ENCODE data around the gene ZNF236. TPM values are rescaled to one million over a fixed set of nuclear protein-coding genes. Genes with fewer than 3 reads are reported as not detected.

ZNF236 gene
- total RNA-seq, 2 experiments from 2014 or later: 13.7 to 25.7 TPM

DNA sequence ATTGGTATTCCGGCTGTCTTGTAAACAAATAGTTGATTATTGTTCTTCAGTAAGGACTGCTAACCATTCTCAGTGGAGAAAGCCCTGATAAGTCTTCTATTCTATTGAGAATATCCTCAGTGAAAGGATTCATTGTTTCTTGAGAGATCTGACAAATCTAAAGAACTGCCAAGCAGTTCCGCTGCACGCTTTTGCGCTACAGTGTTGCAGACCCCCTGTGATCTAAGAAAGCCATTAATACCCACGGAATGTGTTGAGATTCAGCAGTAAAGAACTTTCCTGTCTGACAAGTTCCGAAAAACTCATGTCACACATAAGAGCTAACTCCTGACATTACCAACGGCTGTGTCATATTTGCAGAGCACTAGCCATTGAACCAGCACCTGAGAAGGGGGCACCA, 63.8 kb downstream of the ZNF236 start:
- Mint-ChIP-seq H3K27ac (no peak overlapping the region), H3K36me3 (ENCODE audit: low read depth) (peaks cover 44% of the 10 kb centered on the region), H3K4me1 (no peaks in the 10 kb centered on the region), H3K4me3 (no peak overlapping the region), H3K9me3 (ENCODE audit: low read depth) (no peaks in the 10 kb centered on the region), H3K27me3 (no peaks in the 10 kb centered on the region)
- CTCF ChIA-PET: no interaction called here
- ATAC-seq (no peak), DNase-seq (no peak)
- POLR2A ChIA-PET: no interaction called here
- intact Hi-C loops (cut with DNase I, micrococcal nuclease): no loop called here

DNA sequence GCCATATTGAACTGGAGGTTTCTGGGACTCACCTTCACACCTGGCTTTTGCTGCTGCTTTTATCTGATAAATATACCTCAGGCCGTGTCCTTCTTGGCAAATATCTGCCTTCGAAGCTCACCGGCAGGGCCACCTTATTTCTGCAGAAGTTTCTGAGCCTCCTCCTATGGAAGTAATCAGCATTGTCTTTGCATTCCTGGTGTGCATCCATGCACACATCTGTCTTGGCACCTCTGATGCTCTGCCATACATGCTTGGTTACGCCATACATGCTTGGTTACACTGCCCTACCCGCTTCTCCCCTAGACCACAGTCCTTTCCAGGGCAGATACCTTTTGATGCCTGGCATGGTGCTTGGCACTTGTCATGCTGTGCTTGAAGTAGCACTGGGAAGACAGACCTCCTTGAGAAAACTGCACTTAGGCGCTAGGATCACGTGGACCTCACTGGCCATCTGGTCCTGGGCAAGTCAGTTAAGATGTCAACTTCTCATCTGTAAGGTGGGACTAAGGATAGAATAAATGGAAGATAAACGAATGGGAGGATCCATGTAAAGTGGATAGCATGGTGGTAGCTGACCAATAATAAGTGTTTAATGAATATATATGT, 66.8 kb downstream of the ZNF236 start:
- no peak overlapping the region for H3K27ac Mint-ChIP-seq
- POLR2A ChIA-PET: no interaction called here
- no peaks in the 10 kb centered on the region for H3K27me3 Mint-ChIP-seq
- no peak for DNase-seq
- CTCF ChIA-PET: interaction anchor here (0.6 kb wide), 1 partner anchor 16 kb away, joined by 3 read pairs; no protein-coding TSS in a partner anchor
- H3K9me3 Mint-ChIP-seq (ENCODE audit: low read depth): no peaks in the 10 kb centered on the region
- peaks cover 36% of the 10 kb centered on the region for H3K36me3 Mint-ChIP-seq (ENCODE audit: low read depth)
- ATAC-seq: no peak
- intact Hi-C loops (cut with DNase I, micrococcal nuclease): no loop called here
- no peak overlapping the region for H3K4me3 Mint-ChIP-seq
- no peaks in the 10 kb centered on the region for H3K4me1 Mint-ChIP-seq

DNA sequence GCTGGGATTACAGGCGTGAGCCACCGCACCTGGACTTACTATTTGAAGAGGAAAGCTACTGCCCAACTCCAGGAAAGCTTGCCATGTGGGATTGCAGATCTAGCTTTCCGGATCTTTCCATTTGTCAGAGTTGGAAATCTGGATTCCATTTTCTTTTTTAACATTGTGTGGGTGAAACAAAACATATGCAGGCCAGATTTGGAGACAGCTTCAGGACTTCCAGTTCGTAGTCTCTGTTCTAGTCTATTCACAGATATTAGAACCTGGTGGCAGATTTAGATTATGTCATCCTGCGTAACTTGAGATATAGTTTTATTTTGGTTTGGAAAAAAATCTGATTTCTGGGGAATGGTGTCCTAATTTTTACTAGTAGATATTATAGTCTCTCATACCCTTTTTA, 70.5 kb downstream of the ZNF236 start:
- Mint-ChIP-seq H3K4me3 (no peak overlapping the region), H3K27ac (no peak overlapping the region), H3K36me3 (ENCODE audit: low read depth) (peaks cover 38% of the 10 kb centered on the region), H3K9me3 (ENCODE audit: low read depth) (no peaks in the 10 kb centered on the region), H3K27me3 (no peaks in the 10 kb centered on the region), H3K4me1 (no peaks in the 10 kb centered on the region)
- POLR2A ChIA-PET: no interaction called here
- DNase-seq: no peak
- CTCF ChIA-PET: no interaction called here
- ATAC-seq: no peak
- intact Hi-C loops (cut with DNase I, micrococcal nuclease): no loop called here

DNA sequence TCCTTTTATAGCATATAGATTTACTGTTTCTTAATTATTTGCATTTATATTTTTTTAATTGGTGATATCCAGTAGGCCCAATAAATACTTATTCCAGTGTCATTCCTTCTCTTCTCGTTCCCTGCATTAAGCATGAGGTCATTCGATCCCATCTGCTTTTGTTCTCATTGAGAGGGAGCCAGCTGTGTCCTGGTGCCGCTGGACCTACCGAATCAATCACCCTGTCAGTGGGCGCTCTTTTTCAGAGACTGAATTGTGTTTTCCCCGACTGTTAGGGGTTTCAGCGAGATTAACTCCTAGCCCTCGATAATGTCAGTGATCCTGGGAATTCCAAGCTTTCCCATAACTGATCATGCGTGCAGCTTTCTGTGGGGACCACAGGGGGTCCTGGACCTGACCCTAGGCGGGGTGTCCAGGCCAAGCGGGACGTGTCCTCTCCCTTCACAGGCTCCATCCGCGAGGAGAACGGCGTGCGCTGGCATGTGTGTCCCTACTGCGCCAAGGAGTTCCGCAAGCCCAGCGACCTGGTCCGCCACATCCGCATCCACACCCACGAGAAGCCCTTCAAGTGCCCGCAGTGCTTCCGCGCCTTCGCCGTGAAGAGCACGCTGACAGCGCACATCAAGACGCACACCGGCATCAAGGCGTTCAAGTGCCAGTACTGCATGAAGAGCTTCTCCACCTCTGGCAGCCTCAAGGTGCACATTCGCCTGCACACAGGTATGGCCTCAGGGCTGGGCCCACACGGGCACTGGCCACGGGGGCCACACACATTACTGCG, 72.4 kb downstream of the ZNF236 start:
- CTCF ChIA-PET: no interaction called here

DNA sequence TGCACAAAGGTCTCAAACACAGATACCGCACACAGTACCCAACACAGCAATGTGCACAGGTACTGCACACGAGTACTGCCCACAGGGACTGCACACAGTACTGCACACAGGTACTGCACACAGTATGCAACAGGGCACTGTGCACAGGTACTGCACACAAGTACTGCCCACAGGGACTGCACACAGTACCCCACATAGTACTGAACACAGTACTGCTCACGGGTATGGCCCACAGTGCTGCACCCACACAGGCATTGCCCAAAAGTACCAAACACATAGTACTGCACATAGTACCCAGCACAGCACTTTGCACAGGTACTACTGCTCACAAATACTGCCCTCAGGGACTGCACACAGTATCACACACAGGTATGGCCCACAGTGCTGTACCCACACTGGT, 73.1 kb downstream of the ZNF236 start:
- no peak for DNase-seq
- no peaks in the 10 kb centered on the region for H3K4me1 Mint-ChIP-seq
- intact Hi-C loops (cut with DNase I, micrococcal nuclease): no loop called here

More for the DNA sequence above, 72.4 kb downstream of the ZNF236 start:
- no peaks in the 10 kb centered on the region for H3K9me3 Mint-ChIP-seq (ENCODE audit: low read depth)
- no peak overlapping the region for H3K4me3 Mint-ChIP-seq
- no peak for DNase-seq
- H3K27ac Mint-ChIP-seq: no peak overlapping the region
- intact Hi-C loops (cut with DNase I, micrococcal nuclease): no loop called here
- H3K36me3 Mint-ChIP-seq (ENCODE audit: low read depth): peaks cover 41% of the 10 kb centered on the region
- no peaks in the 10 kb centered on the region for H3K27me3 Mint-ChIP-seq
- ATAC-seq: no peak
- no peaks in the 10 kb centered on the region for H3K4me1 Mint-ChIP-seq
- POLR2A ChIA-PET: no interaction called here

DNA sequence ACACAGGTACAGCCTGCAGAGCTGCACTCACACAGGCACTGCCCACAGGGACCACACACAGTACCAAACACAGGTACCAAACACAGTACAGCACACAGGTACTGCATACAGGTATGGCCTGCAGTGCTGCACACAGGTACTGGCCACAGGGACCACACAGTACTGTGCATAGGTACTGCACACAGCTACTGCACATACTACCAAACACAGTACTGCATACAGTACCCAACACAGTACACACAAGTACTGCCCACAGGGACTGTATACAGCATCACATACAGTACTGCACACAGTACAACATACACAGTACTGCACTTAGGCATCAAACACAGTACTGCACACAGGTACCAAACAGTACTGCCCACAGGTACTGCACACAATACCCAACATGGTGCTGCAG, 74.3 kb downstream of the ZNF236 start:
- POLR2A ChIA-PET: no interaction called here
- Mint-ChIP-seq H3K36me3 (ENCODE audit: low read depth) (peaks cover 41% of the 10 kb centered on the region), H3K27ac (no peak overlapping the region), H3K4me3 (no peak overlapping the region), H3K4me1 (no peaks in the 10 kb centered on the region), H3K27me3 (no peaks in the 10 kb centered on the region), H3K9me3 (ENCODE audit: low read depth) (no peaks in the 10 kb centered on the region)
- no peak for ATAC-seq
- CTCF ChIA-PET: no interaction called here
- DNase-seq: no peak
- intact Hi-C loops (cut with DNase I, micrococcal nuclease): no loop called here

More for the DNA sequence above, 73.1 kb downstream of the ZNF236 start:
- Mint-ChIP-seq H3K36me3 (ENCODE audit: low read depth) (peaks cover 41% of the 10 kb centered on the region), H3K4me3 (no peak overlapping the region), H3K27me3 (no peaks in the 10 kb centered on the region), H3K27ac (no peak overlapping the region), H3K9me3 (ENCODE audit: low read depth) (no peaks in the 10 kb centered on the region)
- CTCF ChIA-PET: no interaction called here
- POLR2A ChIA-PET: no interaction called here
- no peak for ATAC-seq

DNA sequence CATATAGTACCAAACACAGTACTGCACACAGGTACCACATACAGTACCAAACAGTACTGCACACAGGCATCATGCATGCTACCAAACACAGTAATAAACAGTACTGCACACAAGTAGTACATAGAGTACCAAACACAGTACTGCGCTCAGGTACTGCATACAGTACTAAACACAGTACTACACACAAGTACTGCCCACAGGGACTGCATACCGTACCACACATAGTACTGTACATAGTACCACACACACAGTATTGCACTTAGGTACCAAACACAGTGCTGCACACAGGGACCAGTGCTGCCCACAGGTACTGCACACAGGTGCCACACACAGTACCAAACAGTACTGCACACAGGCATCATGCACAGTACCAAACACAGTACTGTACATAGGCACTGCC, 74.9 kb downstream of the ZNF236 start:
- intact Hi-C loops (cut with DNase I, micrococcal nuclease): no loop called here
- DNase-seq (no peak), ATAC-seq (no peak)
- no peaks in the 10 kb centered on the region for H3K9me3 Mint-ChIP-seq (ENCODE audit: low read depth)
- ChIA-PET POLR2A (no interaction called here), CTCF (no interaction called here)
- peaks cover 42% of the 10 kb centered on the region for H3K36me3 Mint-ChIP-seq (ENCODE audit: low read depth)
- H3K4me1 Mint-ChIP-seq: no peaks in the 10 kb centered on the region
- no peaks in the 10 kb centered on the region for H3K27me3 Mint-ChIP-seq
- H3K4me3 Mint-ChIP-seq: no peak overlapping the region
- H3K27ac Mint-ChIP-seq: no peak overlapping the region

DNA sequence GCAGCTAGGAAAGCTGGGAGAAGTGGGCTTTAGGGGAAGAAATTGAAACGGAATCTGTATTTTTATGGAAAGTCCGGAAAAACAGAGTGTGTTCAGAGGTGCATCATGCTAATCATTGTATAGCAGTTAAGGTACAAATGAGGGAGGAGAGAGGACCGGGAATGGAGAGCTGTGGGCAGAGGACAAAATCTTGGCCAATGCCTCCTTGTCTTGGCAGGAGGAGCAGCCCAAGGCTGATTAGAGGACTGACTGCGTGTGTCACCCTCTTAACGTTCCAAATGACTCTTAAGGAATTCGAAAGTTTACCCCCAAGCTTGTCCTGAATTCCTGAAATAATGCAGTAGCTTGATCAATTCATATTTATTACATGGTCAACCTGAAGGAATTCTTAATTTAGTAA, 81.0 kb downstream of the ZNF236 start:
- H3K27me3 Mint-ChIP-seq: no peaks in the 10 kb centered on the region
- ChIA-PET CTCF (no interaction called here), POLR2A (no interaction called here)
- no peak for DNase-seq
- intact Hi-C loops (cut with DNase I, micrococcal nuclease): no loop called here
- H3K4me1 Mint-ChIP-seq: no peaks in the 10 kb centered on the region
- H3K36me3 Mint-ChIP-seq (ENCODE audit: low read depth): peaks cover 17% of the 10 kb centered on the region
- H3K27ac Mint-ChIP-seq: no peak overlapping the region
- H3K9me3 Mint-ChIP-seq (ENCODE audit: low read depth): no peaks in the 10 kb centered on the region
- ATAC-seq: no peak
- no peak overlapping the region for H3K4me3 Mint-ChIP-seq

DNA sequence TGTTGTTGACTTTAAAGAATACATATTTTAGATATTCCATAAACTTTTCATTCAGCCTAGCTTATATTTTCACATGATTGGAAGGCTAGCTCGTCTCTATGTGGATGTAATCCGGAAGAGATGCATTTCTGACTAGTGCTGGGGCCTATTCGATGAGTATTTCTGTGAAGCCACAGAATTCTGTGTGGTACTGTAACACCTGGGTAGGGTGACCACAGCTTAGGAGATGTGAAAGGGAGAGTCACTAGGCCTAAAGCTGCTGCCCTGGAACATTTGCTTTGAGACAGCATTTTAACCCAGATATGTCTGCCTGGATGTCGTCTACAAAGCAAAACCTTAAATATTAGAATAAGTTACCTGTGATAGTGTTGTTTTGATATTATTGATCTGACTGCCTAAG, 83.5 kb downstream of the ZNF236 start:
- DNase-seq: no peak
- ATAC-seq: no peak
- intact Hi-C loops (cut with DNase I, micrococcal nuclease): no loop called here
- ChIA-PET POLR2A (no interaction called here), CTCF (interaction anchor here (0.6 to 1.8 kb wide), 4 partner anchors 16 to 838 kb away, joined by 3 to 5 read pairs (median 4); no protein-coding TSS in a partner anchor)
- H3K27ac Mint-ChIP-seq: no peak overlapping the region
- no peaks in the 10 kb centered on the region for H3K9me3 Mint-ChIP-seq (ENCODE audit: low read depth)
- H3K27me3 Mint-ChIP-seq: no peaks in the 10 kb centered on the region
- H3K4me1 Mint-ChIP-seq: no peaks in the 10 kb centered on the region
- H3K36me3 Mint-ChIP-seq (ENCODE audit: low read depth): peaks cover 13% of the 10 kb centered on the region
- no peak overlapping the region for H3K4me3 Mint-ChIP-seq

DNA sequence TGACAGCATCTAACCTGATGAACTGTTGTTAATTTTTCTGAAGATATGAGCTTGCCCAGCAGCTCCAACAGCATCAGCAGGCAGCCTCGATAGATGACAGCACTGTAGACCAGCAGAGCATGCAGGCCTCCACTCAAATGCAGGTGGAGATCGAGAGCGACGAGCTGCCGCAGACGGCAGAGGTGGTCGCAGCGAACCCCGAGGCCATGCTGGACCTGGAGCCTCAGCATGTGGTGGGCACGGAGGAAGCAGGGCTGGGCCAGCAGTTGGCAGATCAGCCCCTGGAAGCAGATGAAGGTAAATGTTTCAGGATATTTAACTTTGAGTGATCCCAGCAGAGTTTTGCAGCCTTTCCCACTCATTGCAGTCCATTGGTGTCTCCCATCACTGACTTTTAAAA, 85.9 kb downstream of the ZNF236 start:
- intact Hi-C loops (cut with DNase I, micrococcal nuclease): no loop called here
- H3K4me1 Mint-ChIP-seq: no peaks in the 10 kb centered on the region
- ATAC-seq (no peak), DNase-seq (no peak)
- ChIA-PET POLR2A (no interaction called here), CTCF (no interaction called here)
- H3K27ac Mint-ChIP-seq: no peak overlapping the region
- H3K36me3 Mint-ChIP-seq (ENCODE audit: low read depth): peaks cover 15% of the 10 kb centered on the region
- no peaks in the 10 kb centered on the region for H3K9me3 Mint-ChIP-seq (ENCODE audit: low read depth)
- H3K27me3 Mint-ChIP-seq: no peaks in the 10 kb centered on the region
- H3K4me3 Mint-ChIP-seq: no peak overlapping the region

DNA sequence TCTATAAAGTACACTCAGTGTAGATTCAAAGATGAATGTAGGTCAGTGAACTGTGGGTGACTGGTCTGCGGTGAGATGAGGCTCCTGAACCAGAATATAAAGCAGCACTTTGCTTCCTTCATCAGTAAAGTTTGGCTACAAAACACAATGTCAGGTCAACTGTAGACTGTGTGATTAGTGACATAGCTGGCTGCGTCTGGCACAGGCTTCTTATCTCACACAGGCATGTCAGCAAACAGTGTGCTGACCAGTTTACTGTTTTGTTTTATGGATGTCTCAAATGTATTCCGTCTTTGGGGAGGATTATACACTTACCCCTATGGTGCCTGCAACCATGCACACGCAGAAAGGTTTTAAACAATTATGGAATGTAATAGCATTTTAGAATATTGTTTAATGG, 87.1 kb downstream of the ZNF236 start:
- Mint-ChIP-seq H3K36me3 (ENCODE audit: low read depth) (peaks cover 20% of the 10 kb centered on the region), H3K9me3 (ENCODE audit: low read depth) (no peaks in the 10 kb centered on the region), H3K4me3 (no peak overlapping the region), H3K27ac (no peak overlapping the region), H3K4me1 (no peaks in the 10 kb centered on the region), H3K27me3 (no peaks in the 10 kb centered on the region)
- no peak for DNase-seq
- intact Hi-C loops (cut with DNase I, micrococcal nuclease): no loop called here
- ATAC-seq: no peak
- ChIA-PET CTCF (interaction anchor here (0.5 kb wide), 1 partner anchor 73 kb away, joined by 3 read pairs; no protein-coding TSS in a partner anchor), POLR2A (no interaction called here)

DNA sequence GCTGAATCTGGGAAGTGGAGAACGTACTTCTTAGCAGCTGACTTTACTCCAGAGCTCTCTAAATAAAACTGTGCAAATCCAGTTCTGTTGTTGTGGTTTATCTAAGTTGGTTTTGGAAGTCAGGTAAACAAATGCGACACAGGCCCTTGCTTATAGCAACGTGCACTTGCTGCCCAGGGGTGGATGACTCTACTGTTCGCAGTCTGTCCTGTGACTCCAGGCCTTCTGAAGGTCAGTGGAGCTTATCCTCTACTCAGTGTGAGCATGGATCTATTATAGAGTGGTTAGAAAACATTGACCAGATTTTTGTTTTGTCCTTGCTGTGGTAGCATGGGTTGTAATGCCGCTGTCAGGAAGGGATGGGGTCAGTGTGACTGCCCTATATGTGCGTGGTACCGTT, 89.1 kb downstream of the ZNF236 start:
- Mint-ChIP-seq H3K36me3 (ENCODE audit: low read depth) (peaks cover 27% of the 10 kb centered on the region), H3K9me3 (ENCODE audit: low read depth) (no peaks in the 10 kb centered on the region), H3K27me3 (no peaks in the 10 kb centered on the region), H3K4me1 (no peaks in the 10 kb centered on the region), H3K27ac (no peak overlapping the region), H3K4me3 (no peak overlapping the region)
- CTCF ChIA-PET: interaction anchor here (1.4 to 2.1 kb wide), 2 partner anchors 10 to 108 kb away, joined by 4 to 10 read pairs; no protein-coding TSS in a partner anchor
- POLR2A ChIA-PET: no interaction called here
- DNase-seq (no peak), ATAC-seq (no peak)
- intact Hi-C loops (cut with DNase I, micrococcal nuclease): loop anchor here in 1 of 2 experiments (10.0 kb wide), 1 partner anchor 543 kb away; no protein-coding TSS in a partner anchor

All from activated CD4-positive, alpha-beta T cell treated with anti-CD3 and anti-CD28 coated beads for 36 hours (primary cell).